AG09309 (cell line): ENCODE data around the gene DCXR.

Source experiments
- DNase-seq: peaks from one replicate; pipeline ENCODE4 v3.0.0-alpha.2; 2010; ENCODE audit warnings: low read depth
- H3K4me3 ChIP-seq: 2 replicates; pipeline ENCODE4 v1.5.1; 2011; ENCODE audit warnings: mild to moderate bottlenecking, low read depth, low read length, moderate library complexity; ENCODE audit not compliant: control insufficient read depth
- TF ChIP-seq, protein P1 (sequence below): IDR thresholded peaks from 2 replicates; pipeline ENCODE4 v1.5.1; 2011; ENCODE audit warnings: mild to moderate bottlenecking, low read depth, low read length, inconsistent platforms; ENCODE audit not compliant: insufficient read depth, control insufficient read depth; ENCODE audit errors: missing control alignments

Gene DCXR

DNA sequence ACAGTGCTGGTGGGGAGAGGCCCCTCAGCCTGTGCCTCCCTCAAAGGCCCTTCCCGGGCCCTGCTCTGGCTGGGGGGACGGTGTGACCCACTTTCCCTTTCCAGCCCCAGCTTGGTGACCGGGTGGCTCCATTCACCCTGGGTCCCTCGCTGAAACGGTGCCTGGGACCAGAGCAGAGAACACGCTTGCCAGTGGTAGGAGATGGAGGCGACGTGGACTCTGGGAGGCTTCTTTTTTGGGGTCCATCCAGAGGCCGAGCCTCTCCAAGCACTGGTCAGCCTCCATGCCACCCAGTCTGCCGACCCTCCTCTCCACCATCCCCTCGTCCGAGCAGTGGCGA, 22.6 kb downstream of the DCXR start:
- no peak for DNase-seq
- TF ChIP-seq, protein P1, sequence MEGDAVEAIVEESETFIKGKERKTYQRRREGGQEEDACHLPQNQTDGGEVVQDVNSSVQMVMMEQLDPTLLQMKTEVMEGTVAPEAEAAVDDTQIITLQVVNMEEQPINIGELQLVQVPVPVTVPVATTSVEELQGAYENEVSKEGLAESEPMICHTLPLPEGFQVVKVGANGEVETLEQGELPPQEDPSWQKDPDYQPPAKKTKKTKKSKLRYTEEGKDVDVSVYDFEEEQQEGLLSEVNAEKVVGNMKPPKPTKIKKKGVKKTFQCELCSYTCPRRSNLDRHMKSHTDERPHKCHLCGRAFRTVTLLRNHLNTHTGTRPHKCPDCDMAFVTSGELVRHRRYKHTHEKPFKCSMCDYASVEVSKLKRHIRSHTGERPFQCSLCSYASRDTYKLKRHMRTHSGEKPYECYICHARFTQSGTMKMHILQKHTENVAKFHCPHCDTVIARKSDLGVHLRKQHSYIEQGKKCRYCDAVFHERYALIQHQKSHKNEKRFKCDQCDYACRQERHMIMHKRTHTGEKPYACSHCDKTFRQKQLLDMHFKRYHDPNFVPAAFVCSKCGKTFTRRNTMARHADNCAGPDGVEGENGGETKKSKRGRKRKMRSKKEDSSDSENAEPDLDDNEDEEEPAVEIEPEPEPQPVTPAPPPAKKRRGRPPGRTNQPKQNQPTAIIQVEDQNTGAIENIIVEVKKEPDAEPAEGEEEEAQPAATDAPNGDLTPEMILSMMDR: no peak
- no peak overlapping the region for H3K4me3 ChIP-seq

DNA sequence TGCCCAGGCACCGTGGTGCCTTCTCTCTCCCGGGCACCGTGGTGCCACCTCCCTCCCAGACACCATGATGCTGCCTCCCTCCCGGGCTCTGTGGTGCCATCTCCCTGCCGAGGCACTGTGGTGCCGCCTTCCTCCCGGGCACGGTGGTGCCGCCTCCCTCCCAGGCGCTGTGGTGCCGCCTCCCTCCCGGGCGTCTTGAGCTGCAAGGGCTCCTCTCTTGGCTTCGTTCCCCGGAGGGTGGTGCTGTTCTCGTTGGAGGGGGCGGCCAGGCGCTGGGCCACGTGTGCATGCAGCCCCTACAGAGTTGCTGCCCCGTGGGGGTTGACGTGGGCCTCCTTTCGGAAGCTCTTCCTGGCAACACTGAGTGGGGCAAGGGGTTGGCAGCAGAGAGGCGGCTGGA, 23.1 kb downstream of the DCXR start:
- TF ChIP-seq, protein P1: no peak
- no peak for DNase-seq
- no peak overlapping the region for H3K4me3 ChIP-seq

DNA sequence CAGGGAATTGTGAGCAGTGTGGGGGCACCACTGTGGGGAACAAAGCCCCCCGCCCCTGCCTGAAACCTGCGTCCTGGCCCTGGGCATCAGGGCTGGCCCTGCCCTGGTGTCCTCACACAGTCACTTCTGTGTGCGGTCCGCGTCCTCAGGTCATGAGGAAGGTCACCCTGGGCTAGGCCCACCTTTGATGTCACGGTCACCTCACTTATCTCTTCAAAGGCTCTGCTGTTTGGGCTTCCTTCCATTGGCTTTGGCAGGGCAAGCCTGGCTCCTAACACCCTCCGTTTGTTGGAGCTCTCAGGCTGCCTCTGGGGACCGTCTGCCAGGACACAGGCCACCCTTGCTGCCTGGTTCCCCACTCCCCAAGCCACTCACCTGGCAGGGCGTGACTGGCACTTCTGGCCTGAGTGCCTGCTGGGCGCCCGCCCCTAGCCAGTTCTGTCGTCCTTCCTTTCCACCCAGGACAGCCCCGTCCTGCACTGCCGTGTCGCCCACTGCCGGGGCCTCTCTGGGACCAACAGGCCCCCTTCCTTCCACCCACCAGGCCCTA, 23.6 kb downstream of the DCXR start:
- no peak overlapping the region for H3K4me3 ChIP-seq
- DNase-seq: no peak
- TF ChIP-seq, protein P1: no peak

DNA sequence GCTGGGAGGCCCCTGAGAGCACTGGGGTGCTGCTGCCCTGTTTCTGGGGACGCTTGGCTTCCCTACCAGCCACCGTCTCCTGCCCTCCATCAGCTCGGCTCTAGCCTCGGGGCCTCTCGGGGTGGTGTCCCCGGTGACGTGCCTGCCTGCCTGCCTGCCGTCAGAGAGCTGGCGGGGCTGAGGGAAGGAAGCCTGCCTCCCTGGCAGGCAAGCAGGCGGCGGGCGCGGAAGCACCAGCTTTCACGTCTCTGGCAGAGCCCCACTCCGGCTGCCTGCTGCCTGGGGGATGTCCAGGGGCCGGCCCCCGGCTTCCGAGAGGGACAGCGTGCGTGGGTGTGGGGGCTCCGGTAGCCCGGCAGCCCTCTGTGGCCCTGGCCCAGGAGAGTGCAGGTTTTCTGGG, 24.2 kb downstream of the DCXR start:
- TF ChIP-seq, protein P1: no peak
- H3K4me3 ChIP-seq: no peak overlapping the region
- no peak for DNase-seq

DNA sequence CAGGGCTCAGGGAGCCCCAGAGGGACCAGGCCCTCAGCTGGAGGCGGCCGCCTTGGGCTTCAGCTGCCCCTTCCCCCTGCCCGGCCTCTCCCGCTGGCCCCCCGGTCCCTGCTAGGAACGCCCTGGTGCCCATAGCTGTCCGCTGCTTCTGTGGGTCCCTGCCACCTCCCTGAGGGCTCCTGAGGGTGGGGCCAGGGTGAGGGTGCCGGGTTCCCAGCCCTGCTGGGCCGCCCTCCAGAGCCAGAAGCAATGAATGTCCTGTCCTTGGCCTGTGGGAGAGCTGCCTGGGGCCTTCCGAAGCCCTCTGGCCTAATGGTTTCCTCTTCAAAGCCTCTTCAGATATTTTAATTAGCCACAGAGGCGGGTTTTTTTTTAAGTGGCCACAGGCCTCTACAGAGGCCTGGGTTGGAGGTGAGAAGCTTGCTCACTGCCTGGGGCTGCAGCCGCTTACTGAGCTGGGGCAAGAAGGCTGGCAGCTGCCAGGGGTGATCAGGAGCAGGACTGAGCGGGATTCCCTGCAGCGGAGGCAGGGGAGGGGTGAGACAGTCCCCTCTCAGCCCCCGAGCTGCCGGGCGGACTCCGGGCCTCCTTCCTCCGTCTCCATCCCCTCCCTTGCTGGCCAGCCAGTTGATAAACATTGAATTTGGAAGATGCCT, 24.7 kb downstream of the DCXR start:
- H3K4me3 ChIP-seq: no peak overlapping the region
- DNase-seq: no peak
- TF ChIP-seq, protein P1: no peak

DNA sequence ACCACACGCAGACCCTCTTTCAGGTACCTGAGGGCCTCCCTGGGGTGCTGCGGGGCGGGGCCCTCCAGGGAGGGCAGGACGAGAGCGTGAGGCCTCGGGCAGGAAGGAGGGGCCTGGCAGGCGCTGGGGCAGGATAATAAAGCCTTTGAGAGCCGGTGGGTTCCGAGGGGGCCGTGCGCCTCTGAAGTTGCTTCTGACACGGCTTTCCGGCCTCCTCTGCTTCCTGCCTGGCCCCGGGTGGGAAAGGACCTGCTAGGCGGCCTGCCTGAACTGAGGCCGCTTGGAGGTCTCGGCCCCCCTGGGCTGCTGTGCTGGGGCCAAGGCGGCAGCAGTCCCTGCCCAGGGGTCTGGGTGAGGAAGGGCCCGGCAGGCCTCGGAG, 25.2 kb downstream of the DCXR start:
- H3K4me3 ChIP-seq: no peak overlapping the region
- DNase-seq: no peak
- TF ChIP-seq, protein P1: no peak

DNA sequence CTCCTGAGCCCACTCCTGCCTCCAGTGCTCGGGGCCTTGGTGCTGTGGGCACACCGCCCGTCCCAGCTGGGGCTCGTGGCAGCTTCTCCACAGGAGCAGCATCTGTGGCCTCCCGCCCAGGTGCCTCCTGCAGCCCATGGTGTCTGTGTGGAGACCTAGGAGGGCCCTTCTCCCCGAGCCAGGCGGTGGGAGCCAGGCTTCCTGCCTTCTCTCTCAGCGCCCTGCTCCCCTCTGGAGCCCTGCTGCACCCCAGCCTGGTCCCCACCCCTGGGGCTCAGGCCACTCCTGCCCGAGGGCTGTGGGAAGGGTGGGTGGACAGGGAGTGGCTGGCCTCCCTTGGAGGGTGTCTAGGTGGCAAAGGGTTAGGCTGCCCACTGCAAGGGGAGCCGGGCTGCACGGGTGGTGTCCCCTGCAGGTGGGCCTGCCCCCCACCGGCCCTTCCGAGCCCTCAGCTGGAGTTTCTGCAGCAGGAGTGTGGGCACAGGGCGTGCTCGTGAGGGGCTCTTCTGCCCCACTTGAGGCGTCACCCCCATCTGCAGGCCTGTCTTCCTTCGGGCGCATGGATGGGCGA, 25.8 kb downstream of the DCXR start:
- DNase-seq: no peak
- no peak overlapping the region for H3K4me3 ChIP-seq
- TF ChIP-seq, protein P1: no peak
